GM23248 (cell line): ENCODE measurements around the gene NSD1.

Experiments
- EZH2 ChIP-seq: fragments of 200-600 bp; sonication (generic); IDR thresholded peaks from 2 replicates; pipeline ENCODE4 v1.6.1; 2018; ENCODE audit warnings: antibody characterized with exemption, mild to moderate bottlenecking; ENCODE audit not compliant: insufficient read depth, poor library complexity, severe bottlenecking
- EZH2phosphoT487 ChIP-seq: fragments of 200-600 bp; sonication (generic); IDR thresholded peaks from 2 replicates; pipeline ENCODE4 v1.6.1; 2018; ENCODE audit warnings: antibody characterized with exemption, moderate library complexity, mild to moderate bottlenecking, low read depth; ENCODE audit not compliant: insufficient read depth

DNA sequence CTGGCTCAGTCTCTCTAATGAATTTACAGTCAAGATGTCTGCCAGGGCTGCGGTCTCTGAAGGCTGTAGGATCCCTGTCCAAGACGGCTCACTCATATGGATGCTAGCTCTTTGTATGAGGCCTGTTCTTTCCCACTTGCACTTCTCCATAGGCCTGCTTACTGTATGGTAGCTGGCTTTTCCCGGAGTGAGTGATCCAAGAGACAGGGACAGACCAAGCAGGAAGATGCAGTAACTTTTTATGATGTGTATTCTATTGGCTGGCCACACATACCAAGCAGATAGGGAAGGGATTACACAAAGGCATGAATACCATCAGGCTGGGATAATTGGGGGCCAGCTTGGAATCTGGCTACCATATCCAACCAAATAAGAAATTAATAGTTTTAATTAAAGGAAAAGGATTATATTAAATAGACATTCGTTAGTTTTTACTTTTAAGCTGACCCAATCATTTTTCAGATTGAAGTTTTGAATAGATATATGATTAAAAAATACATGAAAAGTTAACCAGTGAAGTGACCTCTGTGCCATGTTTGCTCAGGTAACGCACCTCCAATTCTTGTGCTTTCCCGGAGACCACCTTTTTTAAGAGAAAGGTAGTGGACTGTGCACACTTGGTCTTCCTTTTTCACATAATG is 20.6 kb downstream of the NSD1 start:
- TF ChIP-seq EZH2 (no peak), EZH2phosphoT487 (no peak)
